SK-N-MC (cell line): Measurements from ENCODE around the gene CABLES2.

Source experiments
- EZH2 ChIP-seq: fragments of 200-600 bp; sonication (generic); IDR thresholded peaks from one replicate; pipeline ENCODE4 v1.6.1; 2017; ENCODE audit warnings: antibody characterized with exemption
- FOXP2 ChIP-seq: optimal IDR thresholded peaks from 2 replicates; pipeline ENCODE3; 2011; ENCODE audit warnings: mild to moderate bottlenecking, moderate library complexity; ENCODE audit not compliant: insufficient read depth; ENCODE audit errors: extremely low read length, control extremely low read depth
- POLR2AphosphoS5 ChIP-seq: IDR thresholded peaks from 2 replicates; pipeline ENCODE4 v1.6.1; 2012; ENCODE audit warnings: mild to moderate bottlenecking, low read depth, low read length, borderline replicate concordance

GRCh38 chr20:62417981-62418708 lies 11.1 kb upstream of the CABLES2 start:
- TF ChIP-seq POLR2AphosphoS5, result no peak
- no peak for TF ChIP-seq EZH2
- no peak for TF ChIP-seq FOXP2
